AG04449 (cell line): ENCODE results near the gene MADD.

Experiments used
- CTCF ChIA-PET: fragments of 350-600 bp; formaldehyde crosslinking; extraction: SDS; loops from one replicate; lab custom pipeline; 2021; ENCODE audit warnings: antibody characterized with exemption; lab: Yijun Ruan, JAX
- POLR2A ChIA-PET: fragments of 400-600, 350-600 bp; formaldehyde crosslinking; extraction: SDS; loops from one replicate; lab custom pipeline; 2020; ENCODE audit warnings: antibody characterized with exemption, inconsistent platforms; lab: Yijun Ruan, JAX
- DNase-seq: peaks from one replicate; pipeline ENCODE4 v3.0.0-alpha.2; 2010; ENCODE audit warnings: low read depth, low spot score
- H3K4me3 ChIP-seq: 2 replicates; pipeline ENCODE4 v1.5.1; 2011; ENCODE audit warnings: low read depth, mild to moderate bottlenecking, control low read depth, low read length
- TF ChIP-seq, protein P1 (sequence below): IDR thresholded peaks from one replicate; pipeline ENCODE4 v1.5.1; 2011; ENCODE audit warnings: mild to moderate bottlenecking, moderate library complexity, low read length, control low read depth, inconsistent platforms; ENCODE audit not compliant: insufficient read depth; ENCODE audit errors: missing control alignments

The MADD gene

DNA sequence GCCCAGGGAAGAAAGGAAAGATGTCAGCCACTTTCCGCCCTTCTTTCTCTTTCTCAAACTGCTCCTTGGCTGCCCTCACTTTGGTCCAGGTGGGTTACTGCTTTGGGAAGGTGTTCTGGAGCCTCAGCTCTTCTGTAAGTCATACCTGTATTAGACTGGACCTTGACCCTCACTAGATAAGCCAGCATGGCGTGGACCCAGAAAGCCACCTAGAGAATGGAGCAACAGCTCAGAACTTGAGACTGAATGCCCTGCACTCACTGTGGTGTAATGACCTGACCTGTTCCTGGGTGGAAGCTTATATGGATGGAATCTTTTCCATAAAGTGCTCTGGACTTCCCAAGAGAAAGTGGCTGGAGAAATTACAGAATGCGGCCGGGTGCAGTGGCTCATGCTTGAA is 36.9 kb upstream of the MADD start:
- POLR2A ChIA-PET: interaction anchor here (2.3 kb wide), 1 partner anchor 15 kb away, joined by 13 read pairs; the partner anchor contains the start of gene ACP2
- H3K4me3 ChIP-seq: no peak overlapping the region
- TF ChIP-seq, protein P1, sequence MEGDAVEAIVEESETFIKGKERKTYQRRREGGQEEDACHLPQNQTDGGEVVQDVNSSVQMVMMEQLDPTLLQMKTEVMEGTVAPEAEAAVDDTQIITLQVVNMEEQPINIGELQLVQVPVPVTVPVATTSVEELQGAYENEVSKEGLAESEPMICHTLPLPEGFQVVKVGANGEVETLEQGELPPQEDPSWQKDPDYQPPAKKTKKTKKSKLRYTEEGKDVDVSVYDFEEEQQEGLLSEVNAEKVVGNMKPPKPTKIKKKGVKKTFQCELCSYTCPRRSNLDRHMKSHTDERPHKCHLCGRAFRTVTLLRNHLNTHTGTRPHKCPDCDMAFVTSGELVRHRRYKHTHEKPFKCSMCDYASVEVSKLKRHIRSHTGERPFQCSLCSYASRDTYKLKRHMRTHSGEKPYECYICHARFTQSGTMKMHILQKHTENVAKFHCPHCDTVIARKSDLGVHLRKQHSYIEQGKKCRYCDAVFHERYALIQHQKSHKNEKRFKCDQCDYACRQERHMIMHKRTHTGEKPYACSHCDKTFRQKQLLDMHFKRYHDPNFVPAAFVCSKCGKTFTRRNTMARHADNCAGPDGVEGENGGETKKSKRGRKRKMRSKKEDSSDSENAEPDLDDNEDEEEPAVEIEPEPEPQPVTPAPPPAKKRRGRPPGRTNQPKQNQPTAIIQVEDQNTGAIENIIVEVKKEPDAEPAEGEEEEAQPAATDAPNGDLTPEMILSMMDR: no peak
- CTCF ChIA-PET: interaction anchor here (0.8 to 6.7 kb wide), 14 partner anchors 10 to 174 kb away, joined by 3 to 55 read pairs (median 8); partner anchors contain the start of genes ACP2, ARFGAP2, MADD and NR1H3
- no peak for DNase-seq

DNA sequence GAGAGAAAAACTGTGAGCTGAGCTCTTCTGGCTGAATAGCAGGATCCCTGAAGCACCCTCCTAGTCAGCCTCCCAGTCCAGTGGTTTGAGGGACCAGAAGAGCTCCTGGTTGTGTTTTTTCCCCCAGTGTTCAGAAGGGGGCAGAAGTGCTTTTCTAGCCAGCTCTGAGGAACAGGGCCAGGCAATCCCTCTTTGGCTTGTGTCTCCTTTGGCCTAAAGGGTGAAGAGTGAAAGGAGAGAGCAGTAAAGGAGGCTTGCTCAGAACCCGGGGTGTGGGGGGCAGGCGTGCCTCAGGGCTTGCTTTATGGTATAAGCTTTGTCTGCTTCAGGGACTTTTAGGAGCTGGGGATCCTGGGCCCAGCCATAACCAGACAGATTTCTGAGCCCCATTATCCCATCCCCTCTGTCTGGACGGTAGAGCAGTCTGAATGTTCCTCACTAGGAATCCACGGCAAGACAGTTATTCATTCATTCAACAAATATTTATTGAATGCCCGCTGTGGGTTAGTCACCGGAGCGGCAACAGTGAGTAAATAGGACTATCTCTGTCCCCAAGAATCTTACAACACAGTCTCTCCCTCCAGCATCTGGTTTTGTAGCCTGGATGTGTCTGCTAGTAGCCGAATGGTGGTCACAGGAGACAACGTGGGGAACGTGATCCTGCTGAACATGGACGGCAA is 35.8 kb upstream of the MADD start:
- ChIA-PET POLR2A (interaction anchor here (0.6 to 2.3 kb wide), 4 partner anchors 8 to 523 kb away, joined by 3 to 13 read pairs (median 4); partner anchors contain the start of gene ACP2), CTCF (interaction anchor here (0.7 to 6.7 kb wide), 19 partner anchors 9 to 173 kb away, joined by 3 to 55 read pairs (median 7); partner anchors contain the start of genes ACP2, MADD and NR1H3)
- no peak for DNase-seq
- H3K4me3 ChIP-seq: no peak overlapping the region
- TF ChIP-seq, protein P1: peak; percentile 47

DNA sequence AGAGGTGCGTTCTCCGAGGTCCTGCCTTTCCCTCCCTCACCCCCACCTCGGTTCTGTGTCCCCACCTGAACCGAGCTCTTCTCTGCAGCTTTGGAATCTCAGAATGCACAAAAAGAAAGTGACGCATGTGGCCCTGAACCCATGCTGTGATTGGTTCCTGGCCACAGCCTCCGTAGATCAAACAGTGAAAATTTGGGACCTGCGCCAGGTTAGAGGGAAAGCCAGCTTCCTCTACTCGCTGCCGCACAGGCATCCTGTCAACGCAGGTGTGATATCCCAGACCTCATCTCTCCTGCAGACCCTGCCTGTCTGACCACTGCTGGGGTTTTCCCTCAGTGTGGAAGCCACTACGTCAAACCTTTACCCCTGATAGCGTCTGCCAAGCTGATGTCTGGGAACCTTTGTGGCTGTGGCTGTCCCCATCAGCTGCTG is 35.2 kb upstream of the MADD start:
- TF ChIP-seq, protein P1: no peak
- no peak for DNase-seq
- ChIA-PET CTCF (interaction anchor here (1.0 to 6.7 kb wide), 13 partner anchors 8 to 139 kb away, joined by 4 to 55 read pairs (median 10); partner anchors contain the start of genes ACP2, MADD and NR1H3), POLR2A (interaction anchor here (0.5 to 2.3 kb wide), 4 partner anchors 14 to 524 kb away, joined by 3 to 13 read pairs (median 4); partner anchors contain the start of gene ACP2)
- no peak overlapping the region for H3K4me3 ChIP-seq

DNA sequence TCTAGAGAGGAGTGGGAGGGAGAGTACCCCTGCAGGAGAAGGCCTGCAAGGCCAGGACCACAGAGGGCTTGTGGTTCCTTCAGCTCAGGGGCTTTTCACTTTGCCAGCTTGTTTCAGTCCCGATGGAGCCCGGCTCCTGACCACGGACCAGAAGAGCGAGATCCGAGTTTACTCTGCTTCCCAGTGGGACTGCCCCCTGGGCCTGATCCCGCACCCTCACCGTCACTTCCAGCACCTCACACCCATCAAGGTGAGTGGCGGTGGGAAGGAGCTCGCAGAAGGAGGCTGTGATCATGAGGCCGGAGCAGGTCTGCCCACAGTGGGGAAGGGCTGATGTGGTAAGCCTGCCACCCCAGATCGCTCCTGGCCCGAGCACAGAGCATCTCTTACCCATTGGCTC is 34.8 kb upstream of the MADD start:
- H3K4me3 ChIP-seq: no peak overlapping the region
- TF ChIP-seq, protein P1: no peak
- no peak for DNase-seq
- ChIA-PET POLR2A (interaction anchor here (0.5 to 2.3 kb wide), 3 partner anchors 13 to 54 kb away, joined by 3 to 13 read pairs (median 5); partner anchors contain the start of gene ACP2), CTCF (interaction anchor here (0.6 to 6.7 kb wide), 10 partner anchors 8 to 120 kb away, joined by 3 to 55 read pairs (median 10); partner anchors contain the start of genes ACP2, MADD and NR1H3)

DNA sequence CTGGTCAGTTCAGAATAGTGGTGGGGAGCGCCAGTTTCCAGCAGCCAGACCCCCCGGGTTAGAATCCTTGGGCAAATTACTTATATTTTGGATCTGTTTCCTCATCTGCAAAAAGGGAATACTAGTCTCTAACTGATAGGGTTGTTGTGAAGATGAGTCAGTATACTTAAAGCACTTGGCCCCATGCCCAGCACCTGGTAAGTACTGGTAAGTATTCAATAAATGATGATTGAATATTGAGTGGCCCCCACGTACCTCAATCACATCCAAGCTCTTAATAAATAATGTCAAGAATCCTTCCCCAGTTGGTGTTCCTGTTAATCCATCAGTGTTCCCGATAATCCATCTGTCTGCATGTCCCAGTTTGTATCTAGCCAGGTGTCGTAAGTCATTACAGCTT is 33.5 kb upstream of the MADD start:
- ChIA-PET POLR2A (interaction anchor here (0.7 to 4.1 kb wide), 3 partner anchors 12 to 52 kb away, joined by 3 to 14 read pairs (median 3); partner anchors contain the start of gene ACP2), CTCF (interaction anchor here (1.3 to 6.7 kb wide), 4 partner anchors 11 to 118 kb away, joined by 3 to 55 read pairs (median 22); partner anchors contain the start of genes ACP2 and NR1H3)
- TF ChIP-seq, protein P1: no peak
- no peak for DNase-seq
- H3K4me3 ChIP-seq: no peak overlapping the region
